GM19351 (cell line): Measurements from ENCODE around the gene DYNC1H1.

Experiments
- ATAC-seq: cut with Tn5 transposase; IDR thresholded peaks from one replicate; pipeline ENCODE4 v1.9.1; 2021; ENCODE audit warnings: mild to moderate bottlenecking, moderate library complexity; ENCODE audit not compliant: unreplicated experiment

DYNC1H1 gene

GRCh38 chr14:102029956-102030355 lies 65.6 kb downstream of the DYNC1H1 start:
- ATAC-seq, result no peak

- ATAC-seq, result no peak
Measured at GRCh38 chr14:102033241-102033640, 68.9 kb downstream of the DYNC1H1 start.

GRCh38 chr14:102034301-102034700 lies 69.9 kb downstream of the DYNC1H1 start:
- no peak for ATAC-seq

GRCh38 chr14:102035914-102036313 lies 71.5 kb downstream of the DYNC1H1 start:
- no peak for ATAC-seq

- ATAC-seq, result no peak
Measured at GRCh38 chr14:102037686-102038085, 73.3 kb downstream of the DYNC1H1 start.

- ATAC-seq, result no peak
Measured at GRCh38 chr14:102039157-102039556, 74.8 kb downstream of the DYNC1H1 start.

- no peak for ATAC-seq
Measured at GRCh38 chr14:102040153-102040552, 75.8 kb downstream of the DYNC1H1 start.

- ATAC-seq, result no peak
Measured at GRCh38 chr14:102042699-102043098, 78.3 kb downstream of the DYNC1H1 start.

GRCh38 chr14:102043251-102044025 lies 79.1 kb downstream of the DYNC1H1 start:
- ATAC-seq, result no peak

- ATAC-seq, result no peak
Measured at GRCh38 chr14:102044566-102044965, 80.2 kb downstream of the DYNC1H1 start.

- no peak for ATAC-seq
Measured at GRCh38 chr14:102046337-102047278, 82.2 kb downstream of the DYNC1H1 start.

- ATAC-seq, result no peak
Measured at GRCh38 chr14:102047808-102048540, 83.6 kb downstream of the DYNC1H1 start.

- ATAC-seq, result no peak
Measured at GRCh38 chr14:102049258-102050025, 85.1 kb downstream of the DYNC1H1 start.

- no peak for ATAC-seq
Measured at GRCh38 chr14:102050026-102050405, 85.6 kb downstream of the DYNC1H1 start.

- ATAC-seq, result no peak
Measured at GRCh38 chr14:102050625-102051024, 86.3 kb downstream of the DYNC1H1 start.

GRCh38 chr14:102052522-102052921 lies 88.1 kb downstream of the DYNC1H1 start:
- ATAC-seq, result no peak

- no peak for ATAC-seq
Measured at GRCh38 chr14:102055181-102055901, 91.0 kb downstream of the DYNC1H1 start.

GRCh38 chr14:102056694-102057442 lies 92.5 kb downstream of the DYNC1H1 start:
- ATAC-seq, result no peak

GRCh38 chr14:102057480-102058114 lies 93.2 kb downstream of the DYNC1H1 start:
- ATAC-seq, result no peak
